NB4 (cell line): ENCODE measurements around the gene PUM2.

ENCODE experiments used
- CTCF ChIP-seq: IDR thresholded peaks from one replicate; pipeline ENCODE4 v1.5.1; 2012; ENCODE audit warnings: low read depth, low read length
- MYC ChIP-seq: IDR thresholded peaks from 2 replicates; pipeline ENCODE4 v1.6.1; 2011; ENCODE audit warnings: low read depth, low read length
- POLR2A ChIP-seq: IDR thresholded peaks from 2 replicates; pipeline ENCODE4 v1.6.1; 2011; ENCODE audit warnings: mild to moderate bottlenecking; ENCODE audit not compliant: insufficient read length; ENCODE audit errors: extremely low read depth
- TF ChIP-seq, protein P1 (sequence below): IDR thresholded peaks from 2 replicates; pipeline ENCODE4 v1.6.1; 2011; ENCODE audit warnings: low read depth, low read length

DNA sequence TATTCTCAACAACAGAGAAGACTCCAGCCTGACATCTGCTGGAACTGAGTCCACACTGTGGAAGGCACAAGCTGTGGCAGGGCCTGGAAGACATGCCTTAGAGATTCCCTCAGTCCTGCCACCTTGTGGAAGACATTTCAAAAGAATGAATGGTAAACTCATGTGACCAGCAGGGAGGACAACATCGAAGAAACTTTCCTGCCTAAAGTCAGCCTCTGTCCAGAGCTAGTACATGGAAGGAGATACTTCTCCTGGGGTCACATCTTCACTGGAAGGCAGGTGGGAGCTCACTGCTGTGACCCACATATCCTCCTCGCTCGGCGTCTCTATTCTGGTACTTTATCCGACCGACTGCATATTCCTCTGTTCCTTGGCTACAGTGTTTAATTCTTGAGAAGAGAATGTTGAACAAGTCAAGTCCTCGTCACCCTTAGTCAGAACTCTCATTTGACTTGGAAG lies 59.5 kb downstream of the PUM2 start:
- TF ChIP-seq CTCF (peak; percentile 61), POLR2A (no peak), MYC (no peak)
- TF ChIP-seq, protein P1, sequence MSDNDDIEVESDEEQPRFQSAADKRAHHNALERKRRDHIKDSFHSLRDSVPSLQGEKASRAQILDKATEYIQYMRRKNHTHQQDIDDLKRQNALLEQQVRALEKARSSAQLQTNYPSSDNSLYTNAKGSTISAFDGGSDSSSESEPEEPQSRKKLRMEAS, result peak; percentile 23; the same call in 1 of the 2 replicates
